Upper lobe of left lung (tissue), 4 donors: Measurements from ENCODE around the gene TMEM154.

Experiments used
- CTCF ChIP-seq, 6 experiments: fragments of 450-650 bp in 4 of 6; fragments of 200-600 bp in 2 of 6; sonication (generic) in 2 of 6; IDR thresholded peaks; one replicate each; pipeline ENCODE4 v1.5.1; 2016 to 2019; ENCODE audit warnings: antibody characterized with exemption in 6 of 6
- EP300 ChIP-seq, 4 donors: sonication (generic); formaldehyde crosslinking; IDR thresholded peaks; one replicate each; pipeline ENCODE4 v1.5.1; 2017; ENCODE audit warnings: antibody characterized with exemption in 4 of 4, control low read depth in 2 of 4
- POLR2A ChIP-seq, 4 donors: fragments of 450-650 bp; IDR thresholded peaks; one replicate each; pipeline ENCODE4 v1.5.1; 2016 to 2017; ENCODE audit warnings: antibody characterized with exemption in 4 of 4, mild to moderate bottlenecking in 2 of 4
- POLR2AphosphoS5 ChIP-seq, 2 donors: sonication (generic); formaldehyde crosslinking; IDR thresholded peaks; one replicate each; pipeline ENCODE4 v1.5.1; 2017; ENCODE audit warnings: antibody characterized with exemption in 2 of 2

GRCh38 chr4:152684587-152684986 lies 4.8 kb upstream of the TMEM154 start:
- TF ChIP-seq POLR2AphosphoS5 (IDR thresholded peaks at IDR 0.05) = no peak
- no peak for TF ChIP-seq CTCF (IDR thresholded peaks at IDR 0.05)
- no peak for TF ChIP-seq EP300 (IDR thresholded peaks at IDR 0.05)
- no peak for TF ChIP-seq POLR2A (IDR thresholded peaks at IDR 0.05)
